AG04450 (cell line): ENCODE results near the gene CD4. TPM values are rescaled to one million over a fixed set of nuclear protein-coding genes. Genes with fewer than 3 reads are reported as not detected.

Source experiments
- CTCF ChIA-PET: fragments of 300-600, 350-600 bp; formaldehyde crosslinking; extraction: SDS; loops from one replicate; lab custom pipeline; 2022; ENCODE audit warnings: antibody characterized with exemption, inconsistent platforms; lab: Charles Lee
- POLR2A ChIA-PET: fragments of 350-600 bp; formaldehyde crosslinking; extraction: SDS; loops from one replicate; lab custom pipeline; 2021; ENCODE audit warnings: antibody characterized with exemption, inconsistent platforms; lab: Yijun Ruan, JAX
- DNase-seq: peaks from one replicate; pipeline ENCODE4 v3.0.0-alpha.2; 2011; ENCODE audit warnings: low read depth, low spot score
- H3K27ac ChIP-seq: one replicate; pipeline ENCODE4 v1.5.1; 2012; ENCODE audit warnings: low read depth, low read length, control low read depth
- H3K27me3 ChIP-seq: one replicate; pipeline ENCODE4 v1.6.0; 2012; ENCODE audit warnings: low read length; ENCODE audit not compliant: control insufficient read depth, insufficient read depth
- H3K4me3 ChIP-seq: 2 replicates; pipeline ENCODE4 v1.5.1; 2011; ENCODE audit warnings: mild to moderate bottlenecking, low read depth, low read length, control low read depth
- H3K9me3 ChIP-seq: 2 replicates; pipeline ENCODE4 v1.5.1; 2012; ENCODE audit warnings: low read length; ENCODE audit not compliant: control insufficient read depth, insufficient read depth
- CTCF ChIP-seq: IDR thresholded peaks from 2 replicates; pipeline ENCODE4 v1.5.1; 2011; ENCODE audit warnings: low read depth, low read length, control low read depth, inconsistent platforms
- polyA plus RNA-seq: library from polyadenylated mRNA; depleted of rRNA; stranded (reverse); fragments of >200 nt; gene quantifications from 2 replicates; pipeline ENCODE4 v1.2.3, GENCODE V29; 2011

Gene CD4
- polyA plus RNA-seq, 1 experiment, result 24.9 TPM

GRCh38 chr12:6764011-6764828, 25.1 kb upstream of the CD4 start:
- DNase-seq, result peak; percentile 98
- no peaks in the 10 kb centered on the region; the same call in 1 of the 2 replicates for H3K9me3 ChIP-seq
- H3K27ac ChIP-seq, result peak overlapping the region; percentile 94
- no peaks in the 10 kb centered on the region for H3K27me3 ChIP-seq
- H3K4me3 ChIP-seq, result peak overlapping the region; percentile 49
- ChIA-PET CTCF (interaction anchor here (0.9 to 7.9 kb wide), 3 partner anchors 11 to 61 kb away, joined by 3 to 136 read pairs (median 50); partner anchors contain the start of gene MLF2), POLR2A (interaction anchor here (0.6 to 1.3 kb wide), 5 partner anchors 11 to 89 kb away, joined by 3 to 8 read pairs (median 5); partner anchors contain the start of genes MLF2 and ZNF384)
- no peak for TF ChIP-seq CTCF

DNA sequence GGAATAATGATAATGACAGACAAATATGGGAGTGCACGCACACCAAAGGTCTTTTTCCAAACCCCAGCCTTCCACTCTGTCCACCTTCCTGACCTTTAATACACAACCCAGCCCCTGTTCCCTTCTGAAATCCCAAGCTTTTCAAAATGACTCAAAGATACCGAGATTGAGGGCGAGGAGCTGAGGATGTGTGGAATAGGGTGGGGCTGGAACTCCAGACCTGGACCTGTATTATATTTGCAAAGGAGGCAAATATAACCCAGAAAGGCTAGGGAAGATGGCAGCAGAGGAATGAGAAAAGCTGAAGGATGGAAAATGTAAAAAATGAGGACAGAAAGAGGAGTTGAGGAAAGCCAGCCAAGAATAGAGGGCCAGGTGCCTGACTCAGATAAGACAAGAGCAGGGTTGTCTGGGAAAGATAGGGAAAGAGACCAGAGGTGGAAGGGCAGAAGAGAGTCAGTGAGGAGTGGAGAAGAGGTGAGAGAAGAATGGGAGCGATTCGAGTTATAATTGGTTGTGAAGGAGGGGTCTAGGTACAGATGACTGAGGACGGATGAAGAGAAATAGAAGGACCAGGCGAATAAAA, 24.2 kb upstream of the CD4 start:
- no peak for DNase-seq
- Histone ChIP-seq H3K27ac (peak overlapping the region; percentile 94), H3K9me3 (no peaks in the 10 kb centered on the region; the same call in 1 of the 2 replicates), H3K27me3 (no peaks in the 10 kb centered on the region), H3K4me3 (peak overlapping the region; percentile 17; the same call in 1 of the 2 replicates)
- POLR2A ChIA-PET, result interaction anchor here (1.9 to 5.1 kb wide), 4 partner anchors 11 to 152 kb away, joined by 5 to 89 read pairs (median 19); partner anchors contain the start of genes MLF2 and SPSB2
- TF ChIP-seq CTCF, result no peak
- CTCF ChIA-PET, result interaction anchor here (0.8 to 7.9 kb wide), 6 partner anchors 12 to 151 kb away, joined by 3 to 136 read pairs (median 6); partner anchors contain the start of genes CD4 and MLF2

- Histone ChIP-seq H3K27ac (peak within 1 kb of the TSS; percentile 94), H3K4me3 (peak within 1 kb of the TSS; percentile 85), H3K27me3 (no peaks in the 10 kb centered on the region), H3K9me3 (no peaks in the 10 kb centered on the region; the same call in 1 of the 2 replicates)
- ChIA-PET POLR2A (interaction anchor here (0.5 to 5.1 kb wide), 19 partner anchors 11 to 540 kb away, joined by 3 to 89 read pairs (median 5); partner anchors contain the start of genes CD4, CDCA3, COPS7A and GPR162), CTCF (interaction anchor here (0.6 to 7.9 kb wide), 32 partner anchors 7 to 163 kb away, joined by 3 to 136 read pairs (median 5); partner anchors contain the start of genes CD4, COPS7A, MLF2 and ZNF384)
- TF ChIP-seq CTCF, result no peak
- DNase-seq, result peak; percentile 89
These were observed 23.4 kb upstream of the CD4 start, which contains the start of gene PTMS for GRCh38 chr12:6765634-6766581. PTMS (plus strand) TSS chr12:6766363; CDS start chr12:6766706, 343 bp downstream.

- H3K27ac ChIP-seq, result peak overlapping the region; percentile 52
These were observed 22.5 kb upstream of the CD4 start for GRCh38 chr12:6766651-6767349.

More at GRCh38 chr12:6766651-6767349, 22.5 kb upstream of the CD4 start:
- ChIA-PET CTCF (interaction anchor here (0.6 to 7.9 kb wide), 32 partner anchors 8 to 1333 kb away, joined by 3 to 136 read pairs (median 5); partner anchors contain the start of genes CD4, COPS7A, MLF2 and ZNF384), POLR2A (interaction anchor here (0.5 to 5.1 kb wide), 15 partner anchors 10 to 297 kb away, joined by 3 to 89 read pairs (median 5); partner anchors contain the start of genes CD4, CDCA3, COPS7A and GPR162)
- Histone ChIP-seq H3K27me3 (no peaks in the 10 kb centered on the region), H3K9me3 (no peaks in the 10 kb centered on the region; the same call in 1 of the 2 replicates), H3K4me3 (peak overlapping the region; percentile 85)
- DNase-seq, result no peak
- peak; percentile 47 for TF ChIP-seq CTCF
